GM08714 (cell line): ENCODE results near the gene DISP2.

Experiments
- H3K4me3 ChIP-seq: fragments of 200-500 bp; sonication (Bioruptor generic); 2 replicates; pipeline ENCODE4 v1.5.1; 2014; ENCODE audit warnings: mild to moderate bottlenecking, low read length, inconsistent platforms
- ZNF274 ChIP-seq: IDR thresholded peaks from 2 replicates; pipeline ENCODE4 v1.6.1; 2012; ENCODE audit warnings: mild to moderate bottlenecking, low read depth, low read length

Gene DISP2

DNA sequence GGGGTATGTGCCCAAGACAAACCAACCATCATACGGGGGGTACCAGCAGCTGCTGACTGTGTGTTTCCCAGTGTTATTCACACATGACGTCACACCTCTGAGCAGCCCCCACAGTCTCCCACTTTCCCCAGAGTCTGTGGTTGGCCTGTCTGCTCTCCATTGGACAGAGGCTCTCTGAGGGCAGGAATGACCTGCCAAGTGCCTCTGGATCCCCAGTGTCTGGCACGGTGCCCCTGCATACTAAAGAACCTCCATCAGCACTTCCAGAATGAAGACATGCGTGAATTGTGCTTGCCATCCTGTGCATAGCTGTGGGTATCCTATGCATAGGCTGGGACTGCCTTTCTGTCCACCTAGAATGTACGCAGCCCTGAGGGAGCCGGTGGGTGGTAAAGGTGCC, 13.8 kb upstream of the DISP2 start:
- TF ChIP-seq ZNF274: no peak
- H3K4me3 ChIP-seq: no peak overlapping the region

- TF ChIP-seq ZNF274: no peak
- H3K4me3 ChIP-seq: no peak overlapping the region
Measured at GRCh38 chr15:40344631-40345120, 13.3 kb upstream of the DISP2 start.

- no peak overlapping the region for H3K4me3 ChIP-seq
- TF ChIP-seq ZNF274: no peak
Measured at GRCh38 chr15:40345225-40345866, 12.7 kb upstream of the DISP2 start.

DNA sequence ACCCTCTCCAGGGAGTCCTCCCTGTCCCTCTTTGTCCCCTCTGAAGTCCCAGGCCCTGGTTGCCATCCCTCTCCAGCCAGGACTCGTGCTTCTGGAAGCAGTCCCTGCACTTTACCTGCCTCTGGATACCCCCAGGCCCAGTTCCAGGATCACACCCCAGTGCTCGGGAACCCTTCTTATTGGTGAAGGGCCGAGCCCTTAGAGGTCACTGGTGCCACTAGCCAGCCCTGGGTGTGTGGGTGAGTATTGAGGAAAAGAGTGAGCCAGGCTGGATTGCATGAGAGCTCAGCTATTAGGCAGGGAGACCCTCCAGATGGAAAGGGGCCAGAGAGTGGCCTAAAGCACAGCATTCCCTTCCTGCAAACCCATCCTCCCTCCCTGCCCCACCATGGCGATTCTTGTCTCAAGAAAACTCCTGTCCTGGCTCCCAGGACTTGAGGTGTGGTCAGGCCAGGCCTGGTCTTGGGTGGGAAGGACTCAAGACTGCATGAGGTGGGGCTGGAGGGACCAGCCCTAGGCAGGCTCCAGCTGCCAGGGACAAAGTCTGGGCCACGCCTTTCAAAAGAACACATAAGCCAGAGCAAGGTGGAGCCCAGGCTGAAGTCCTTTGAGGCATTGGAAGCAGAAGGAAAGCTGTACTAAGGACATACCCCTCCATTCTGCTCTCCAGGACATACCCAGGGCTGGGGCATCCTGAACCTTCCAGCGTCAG, 12.0 kb upstream of the DISP2 start:
- no peak overlapping the region for H3K4me3 ChIP-seq
- no peak for TF ChIP-seq ZNF274

DNA sequence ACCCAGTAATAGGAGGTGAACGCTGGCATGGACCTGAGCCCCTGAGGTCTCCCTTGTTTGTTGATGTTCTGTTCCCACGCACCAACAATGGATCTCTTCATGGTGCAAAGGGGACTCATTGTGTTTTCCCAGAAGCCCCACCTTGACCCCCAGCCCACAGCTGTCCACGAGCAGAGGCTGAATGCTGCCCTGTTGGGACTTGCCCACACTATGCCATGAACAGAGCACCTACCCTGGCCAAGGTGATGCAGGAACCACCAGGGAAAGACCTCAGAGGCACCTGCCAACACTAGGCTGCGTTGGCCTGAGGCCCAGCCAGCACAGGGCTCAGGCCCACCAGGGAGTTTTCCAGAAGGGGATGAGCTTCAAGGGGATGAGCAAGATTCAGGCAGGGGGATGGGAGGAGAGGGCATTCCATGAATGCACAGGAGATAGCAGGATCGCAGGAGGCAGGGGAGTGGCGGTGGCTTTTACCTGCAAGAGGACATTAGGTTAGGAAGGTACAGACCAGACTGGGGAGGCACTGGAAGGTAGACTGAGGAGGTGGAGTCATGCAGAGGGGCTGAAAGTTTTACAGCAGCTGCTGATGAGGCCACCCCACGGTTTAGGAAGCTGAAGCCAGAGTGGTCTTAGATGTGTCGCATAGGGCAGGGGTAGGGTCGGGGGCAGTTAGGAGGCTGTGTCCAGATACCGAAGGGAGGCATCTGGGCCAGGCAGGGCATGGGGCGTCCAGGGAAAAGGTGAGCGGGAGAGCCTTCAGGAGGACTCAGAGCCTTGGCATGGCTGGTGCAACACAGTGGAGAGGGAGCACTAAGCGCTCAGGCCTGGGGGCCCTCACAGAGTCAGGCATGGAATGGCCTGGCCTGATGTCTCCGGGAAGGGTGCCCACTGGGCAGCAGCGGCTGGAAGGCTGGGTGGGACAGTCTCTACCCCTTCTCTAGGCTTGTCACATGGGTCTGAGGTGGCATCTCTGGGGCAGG, 11.2 kb upstream of the DISP2 start:
- no peak overlapping the region for H3K4me3 ChIP-seq
- TF ChIP-seq ZNF274: no peak

DNA sequence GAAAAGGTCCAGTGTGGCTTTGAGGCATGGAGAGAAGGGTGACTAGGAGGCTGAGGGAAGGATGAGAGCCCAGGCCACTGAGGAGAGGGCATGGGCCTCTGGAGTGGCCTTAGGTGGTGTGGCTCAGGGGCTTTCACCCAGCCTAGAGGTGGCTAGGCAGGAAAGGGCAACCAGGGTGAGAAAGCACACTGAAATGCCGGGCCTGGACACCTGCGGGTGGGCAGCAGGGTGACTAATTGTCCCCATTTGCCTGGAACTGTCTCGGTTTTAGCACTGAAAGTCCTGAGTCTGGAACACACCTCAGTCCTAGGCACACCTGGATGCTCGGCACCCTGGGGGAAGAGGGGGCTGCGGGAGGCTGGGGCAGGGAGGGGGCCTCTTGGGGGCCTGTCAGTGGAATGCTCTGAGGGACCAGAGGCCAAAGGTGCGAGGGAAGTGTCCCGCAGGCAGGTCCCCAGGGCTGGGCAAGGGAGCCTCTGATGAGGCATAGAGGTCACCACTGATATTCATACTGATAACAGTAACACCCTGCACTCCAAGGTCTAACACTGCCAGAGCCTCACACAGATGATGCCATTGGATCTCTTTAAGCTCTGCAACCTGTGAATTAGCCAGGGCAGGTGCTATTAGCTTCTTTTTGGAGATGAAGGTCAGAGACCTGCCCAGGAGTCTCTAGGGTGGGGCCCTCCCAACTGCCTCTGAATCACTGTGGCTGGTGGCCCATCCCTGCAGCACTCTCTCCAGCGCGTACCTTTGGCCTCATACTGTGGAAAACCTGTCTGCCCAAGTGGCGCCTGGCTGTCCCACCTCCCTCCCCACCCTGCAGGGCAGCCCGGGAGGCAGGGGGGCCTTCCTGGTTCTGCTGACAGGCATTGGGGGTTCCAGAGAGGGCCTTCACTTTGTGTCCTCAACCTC, 10.2 kb upstream of the DISP2 start:
- TF ChIP-seq ZNF274: no peak
- no peak overlapping the region for H3K4me3 ChIP-seq

DNA sequence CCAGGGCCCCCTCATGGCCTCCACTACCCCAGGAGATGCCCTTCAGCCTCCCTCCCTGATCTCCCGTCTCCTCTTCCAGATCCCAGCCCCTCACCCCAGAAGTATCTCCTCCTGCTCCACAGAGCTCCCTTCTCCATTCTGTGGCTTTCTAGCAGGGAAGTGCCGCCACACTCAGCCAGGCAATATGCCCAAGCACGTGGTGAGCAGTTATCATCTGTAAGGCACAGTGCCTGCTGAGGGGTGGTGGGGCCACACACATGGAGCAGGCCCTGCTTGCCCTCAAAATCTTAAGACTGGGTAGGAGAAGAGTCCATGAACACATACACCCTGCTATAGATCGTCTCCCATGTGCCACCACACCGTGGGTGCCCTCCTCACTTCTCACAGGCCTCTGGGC, 9.5 kb upstream of the DISP2 start:
- TF ChIP-seq ZNF274: no peak

GRCh38 chr15:40349163-40349562, 8.9 kb upstream of the DISP2 start:
- no peak for TF ChIP-seq ZNF274
- no peak overlapping the region for H3K4me3 ChIP-seq

More for the DNA sequence above, 9.5 kb upstream of the DISP2 start:
- no peak overlapping the region for H3K4me3 ChIP-seq

DNA sequence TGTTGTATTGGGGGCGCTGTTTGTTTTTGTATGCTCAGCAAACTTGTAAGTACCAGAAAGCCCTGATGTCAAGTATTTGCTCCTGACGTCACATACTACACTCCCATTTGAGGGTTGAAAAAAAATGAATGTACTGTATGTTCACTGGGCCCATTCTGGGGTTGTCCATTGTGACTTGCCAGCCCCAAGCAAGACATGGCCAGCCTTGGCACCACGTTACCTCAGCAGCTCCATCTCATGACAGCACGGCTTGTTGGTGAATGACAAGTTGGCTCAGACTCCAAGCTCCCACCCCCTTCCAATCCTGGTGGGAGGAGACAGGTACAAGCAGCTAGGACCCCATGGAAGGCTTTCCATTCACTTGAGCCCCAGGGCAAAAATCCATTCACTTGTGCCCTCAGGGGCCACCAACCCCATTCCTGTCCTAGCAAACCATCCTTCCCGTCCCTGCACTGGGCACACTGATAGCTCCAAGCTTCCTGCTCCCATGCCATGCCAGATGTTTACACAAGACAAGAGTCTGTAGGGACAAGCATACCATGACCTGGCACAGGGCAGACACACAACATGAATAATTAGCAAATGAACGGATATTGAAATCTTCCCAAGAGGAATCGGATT, 5.6 kb upstream of the DISP2 start:
- no peak overlapping the region for H3K4me3 ChIP-seq
- no peak for TF ChIP-seq ZNF274

GRCh38 chr15:40353697-40354096, 4.3 kb upstream of the DISP2 start:
- no peak for TF ChIP-seq ZNF274
- H3K4me3 ChIP-seq: no peak overlapping the region

DNA sequence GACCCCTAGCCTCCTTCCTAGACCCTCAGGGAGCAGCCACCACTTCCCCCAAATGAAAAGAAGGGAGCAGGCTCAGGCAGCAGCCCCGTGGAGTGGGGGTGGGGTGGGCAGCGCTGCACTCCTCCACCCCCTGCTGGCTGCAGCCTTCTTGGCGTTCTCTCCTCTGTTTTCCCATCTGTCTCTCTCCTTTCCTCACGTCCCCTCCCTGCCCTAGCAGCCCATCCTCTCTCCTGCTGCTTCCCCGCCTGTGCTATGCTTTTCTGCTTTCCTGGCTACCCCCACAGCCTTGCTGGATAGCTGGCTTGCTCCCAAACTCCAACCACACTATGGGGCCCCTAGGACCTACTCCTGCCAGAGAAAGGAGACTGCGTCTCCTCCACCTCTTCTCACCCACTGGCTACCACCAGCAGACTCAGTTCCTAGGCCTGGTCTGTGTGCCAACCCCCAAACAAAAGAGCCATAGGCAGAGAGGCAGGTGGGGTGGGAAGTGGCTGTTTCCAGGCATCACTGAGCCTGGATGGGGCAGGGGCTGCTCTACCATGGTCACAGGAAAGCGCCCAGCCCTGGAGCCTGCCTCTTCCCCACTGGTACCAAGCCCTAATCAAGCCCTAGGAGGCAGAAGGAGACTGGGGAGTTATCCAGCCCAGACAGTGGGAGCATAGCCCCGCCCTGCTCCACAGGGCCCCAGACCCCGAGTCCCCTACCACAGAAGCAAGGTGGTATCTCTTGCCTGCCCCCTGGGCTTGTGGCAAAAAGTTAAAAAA, 3.4 kb upstream of the DISP2 start:
- no peak overlapping the region for H3K4me3 ChIP-seq
- TF ChIP-seq ZNF274: no peak

- TF ChIP-seq ZNF274: no peak
Measured at GRCh38 chr15:40355976-40356585, 1.9 kb upstream of the DISP2 start.

DNA sequence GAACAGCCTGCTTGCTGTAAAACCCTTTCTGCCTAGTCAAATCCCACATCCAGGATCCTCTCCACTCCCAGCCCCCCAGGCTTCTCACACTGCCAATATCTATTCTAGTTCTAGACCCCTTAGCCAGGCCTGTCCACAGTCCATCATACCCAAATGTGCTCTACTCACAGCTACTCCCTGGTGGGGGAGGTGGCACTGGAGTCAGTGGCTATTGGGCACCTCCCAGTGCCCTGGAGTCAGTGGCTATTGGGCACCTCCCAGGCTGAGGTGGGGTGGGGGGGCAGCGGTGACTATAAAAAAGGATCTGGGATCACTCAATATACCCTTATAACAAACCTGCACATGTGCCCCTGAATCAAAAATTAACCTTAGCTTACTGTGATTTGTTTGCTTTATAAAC, 773 bp upstream of the DISP2 start:
- no peak for TF ChIP-seq ZNF274
- no peak overlapping the region for H3K4me3 ChIP-seq

More at GRCh38 chr15:40355976-40356585, 1.9 kb upstream of the DISP2 start:
- H3K4me3 ChIP-seq: no peak overlapping the region
